ENCODE data around the gene MAMSTR. TPM values are rescaled to one million over a fixed set of nuclear protein-coding genes. Genes with fewer than 3 reads are reported as not detected.
A peak's percentile ranks its signal among the peaks of the same experiment; 100 is the strongest.

MAMSTR gene
- polyA plus RNA-seq, 1 donor (not counting 4 experiments of a cell fraction or from before 2014, with no cell fraction given): 0.35 TPM

GRCh38 chr19:48720613-48721296, 1.2 kb upstream of the MAMSTR start:
- Histone ChIP-seq H3K79me2 (ENCODE audit: control insufficient read depth, insufficient read depth, low read length) (no peaks in the 10 kb centered on the region), H3K36me3 (ENCODE audit: control insufficient read depth in 2 of 2, extremely low read depth in 1 of 2, insufficient read depth in 2 of 2, low read length in 2 of 2) (no peaks in the 10 kb centered on the region), H4K20me1 (ENCODE audit: control insufficient read depth, extremely low read depth, insufficient read depth, low read length) (no peaks in the 10 kb centered on the region), H3K4me2 (ENCODE audit: control insufficient read depth, extremely low read depth, insufficient read depth, low read depth, low read length) (peak overlapping the region; percentile 90), H3K9ac (ENCODE audit: control insufficient read depth, extremely low read depth, insufficient read depth, low read length) (peak overlapping the region; percentile 74), H2AFZ (ENCODE audit: control insufficient read depth, low read length) (peak overlapping the region; percentile 96), H3K9me3 (ENCODE audit: control insufficient read depth, low read depth, low read length) (no peaks in the 10 kb centered on the region), H3K27me3 (ENCODE audit: control insufficient read depth, extremely low read depth, insufficient read depth, low read length) (no peaks in the 10 kb centered on the region), H3K4me1 (ENCODE audit: control insufficient read depth, extremely low read depth, insufficient read depth, low read length) (peaks cover 20% of the 10 kb centered on the region), H3K27ac (ENCODE audit: control insufficient read depth, insufficient read depth, low read length) (peak overlapping the region; percentile 63), H3K9me1 (ENCODE audit: control insufficient read depth, extremely low read depth, insufficient read depth, low read length) (no peaks in the 10 kb centered on the region), H3K4me3 (ENCODE audit: control insufficient read depth in 2 of 3, extremely low read depth in 1 of 3, insufficient read depth in 2 of 3, low read depth in 1 of 3, low read length in 3 of 3) (peak overlapping the region; percentile 47 to 84 (median 81))
- no peak for TF ChIP-seq EZH2 (IDR thresholded peaks at IDR 0.05; ENCODE audit: low read length)
- no peak for TF ChIP-seq CTCF (optimal IDR thresholded peaks at IDR 0.05 in 1 of 3, IDR thresholded peaks at IDR 0.05 in 1 of 3, conservative IDR thresholded peaks at IDR 0.05 in 1 of 3; ENCODE audit: extremely low read depth in 1 of 3, insufficient read depth in 2 of 3, low read length in 3 of 3)
- dilution Hi-C loops (cut with MboI; ENCODE audit: extremely low pct_ligation_motif_present, low sequenced_read_pairs): no loop called here
- peak; percentile 95 for FAIRE-seq
- DNase-seq (ENCODE audit: low read depth, low spot score): no peak

DNA sequence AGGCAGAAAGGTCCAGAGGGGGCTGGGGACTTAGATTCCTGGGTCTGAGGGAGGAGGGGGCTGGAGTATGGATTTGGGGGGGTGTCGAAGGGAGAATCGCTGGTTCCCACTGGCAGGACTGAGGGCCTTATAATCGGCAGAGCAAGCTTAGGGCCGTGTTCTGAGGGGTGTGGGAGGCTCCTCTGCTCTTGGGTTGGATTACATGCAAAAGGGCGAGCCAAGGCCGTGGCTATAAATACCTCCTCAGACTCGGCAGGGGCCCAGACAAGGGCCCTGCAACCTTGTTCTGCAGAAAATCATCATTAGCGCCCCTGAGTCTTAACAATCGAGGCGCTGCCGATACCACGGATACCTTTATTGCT, 707 bp upstream of the MAMSTR start:
- H3K79me2 ChIP-seq (ENCODE audit: control insufficient read depth, insufficient read depth, low read length): no peaks in the 10 kb centered on the region
- no peak overlapping the region for H3K9ac ChIP-seq (ENCODE audit: control insufficient read depth, extremely low read depth, insufficient read depth, low read length)
- H3K4me3 ChIP-seq (ENCODE audit: control insufficient read depth in 2 of 3, extremely low read depth in 1 of 3, insufficient read depth in 2 of 3, low read depth in 1 of 3, low read length in 3 of 3): peak overlapping the region in 1 of 3 experiments; percentile 81
- no peaks in the 10 kb centered on the region for H3K36me3 ChIP-seq (ENCODE audit: control insufficient read depth in 2 of 2, extremely low read depth in 1 of 2, insufficient read depth in 2 of 2, low read length in 2 of 2)
- FAIRE-seq (no peak), DNase-seq (ENCODE audit: low read depth, low spot score) (no peak)
- no peaks in the 10 kb centered on the region for H3K27me3 ChIP-seq (ENCODE audit: control insufficient read depth, extremely low read depth, insufficient read depth, low read length)
- H3K4me1 ChIP-seq (ENCODE audit: control insufficient read depth, extremely low read depth, insufficient read depth, low read length): peaks cover 22% of the 10 kb centered on the region
- H4K20me1 ChIP-seq (ENCODE audit: control insufficient read depth, extremely low read depth, insufficient read depth, low read length): no peaks in the 10 kb centered on the region
- H3K9me3 ChIP-seq (ENCODE audit: control insufficient read depth, low read depth, low read length): no peaks in the 10 kb centered on the region
- no peaks in the 10 kb centered on the region for H3K9me1 ChIP-seq (ENCODE audit: control insufficient read depth, extremely low read depth, insufficient read depth, low read length)
- peak overlapping the region; percentile 38 for H2AFZ ChIP-seq (ENCODE audit: control insufficient read depth, low read length)
- TF ChIP-seq CTCF (optimal IDR thresholded peaks at IDR 0.05 in 1 of 3, IDR thresholded peaks at IDR 0.05 in 1 of 3, conservative IDR thresholded peaks at IDR 0.05 in 1 of 3; ENCODE audit: extremely low read depth in 1 of 3, insufficient read depth in 2 of 3, low read length in 3 of 3) (no peak), EZH2 (IDR thresholded peaks at IDR 0.05; ENCODE audit: low read length) (no peak)
- H3K27ac ChIP-seq (ENCODE audit: control insufficient read depth, insufficient read depth, low read length): no peak overlapping the region
- H3K4me2 ChIP-seq (ENCODE audit: control insufficient read depth, extremely low read depth, insufficient read depth, low read depth, low read length): peak overlapping the region; percentile 90
- dilution Hi-C loops (cut with MboI; ENCODE audit: extremely low pct_ligation_motif_present, low sequenced_read_pairs): no loop called here
